ENCODE data around the gene CYGB.
A peak's percentile ranks its signal among the peaks of the same experiment; 100 is the strongest.

The CYGB gene

GRCh38 chr17:76523084-76524037 is 14.1 kb downstream of the CYGB start (continued):
- TF ChIP-seq ZNF645 (tag by site-specific recombination; IDR thresholded peaks at IDR 0.05) (no peak), ZNF843 (tag by site-specific recombination; IDR thresholded peaks at IDR 0.05) (peak; percentile 14; the same call in 1 of the 2 replicates), ZNF501 (tag by site-specific recombination; IDR thresholded peaks at IDR 0.05) (0 out of 2 replicates have a peak, but pooled peaks have one; percentile 63), ZNF48 (tag by site-specific recombination; IDR thresholded peaks at IDR 0.05) (no peak), OSR2 (tag by site-specific recombination; IDR thresholded peaks at IDR 0.05) (peak; percentile 96), PRDM6 (tag by site-specific recombination; IDR thresholded peaks at IDR 0.05) (no peak), ZNF174 (tag by site-specific recombination; IDR thresholded peaks at IDR 0.05) (no peak), ZNF785 (tag by site-specific recombination; IDR thresholded peaks at IDR 0.05) (no peak), PATZ1 (tag by site-specific recombination; IDR thresholded peaks at IDR 0.05) (peak; percentile 62; the same call in 1 of the 2 replicates), ZNF664 (tag by site-specific recombination; IDR thresholded peaks at IDR 0.05) (no peak), GLIS1 (tag by site-specific recombination; IDR thresholded peaks at IDR 0.05) (peak; percentile 87), ZBTB44 (tag by site-specific recombination; IDR thresholded peaks at IDR 0.05) (no peak), ZNF423 (tag by site-specific recombination; IDR thresholded peaks at IDR 0.05) (no peak), ZBTB7A (tag by site-specific recombination; IDR thresholded peaks at IDR 0.05; ENCODE audit: low read depth) (0 out of 2 replicates have a peak, but pooled peaks have one; percentile 39), ZNF280C (tag by site-specific recombination; IDR thresholded peaks at IDR 0.05) (no peak), SCRT2 (tag by site-specific recombination; IDR thresholded peaks at IDR 0.05) (no peak), ZNF76 (tag by site-specific recombination; IDR thresholded peaks at IDR 0.05; ENCODE audit: borderline replicate concordance, low read depth) (no peak), ZBTB10 (tag by site-specific recombination; IDR thresholded peaks at IDR 0.05) (peak; percentile 62; the same call in 1 of the 2 replicates), ZSCAN18 (tag by site-specific recombination; IDR thresholded peaks at IDR 0.05) (no peak), ZNF510 (tag by site-specific recombination; IDR thresholded peaks at IDR 0.05; ENCODE audit: insufficient replicate concordance) (no peak), ELK4 (IDR thresholded peaks at IDR 0.05; ENCODE audit: borderline replicate concordance, low read depth, low read length) (no peak)
